Measurements from ENCODE around the gene NOP9. TPM values are rescaled to one million over a fixed set of nuclear protein-coding genes. Genes with fewer than 3 reads are reported as not detected.

The NOP9 gene
- total RNA-seq, 1 donor from 2014 or later: 22.0 TPM

GRCh38 chr14:24266344-24267244, 33.1 kb upstream of the NOP9 start:
- intact Hi-C loops (cut with DNase I): no loop called here
- H3K9me3 ChIP-seq: no peaks in the 10 kb centered on the region
- peaks cover 4% of the 10 kb centered on the region for H3K4me1 ChIP-seq
- no peak for DNase-seq
- H3K36me3 ChIP-seq: peaks cover 64% of the 10 kb centered on the region
- no peak overlapping the region for H3K4me3 ChIP-seq
- ATAC-seq: no peak
- H3K27me3 ChIP-seq (ENCODE audit: low read depth): no peaks in the 10 kb centered on the region
- H3K27ac ChIP-seq: no peak overlapping the region
- no peak for TF ChIP-seq CTCF (IDR thresholded peaks at IDR 0.05)

- H3K36me3 ChIP-seq: peaks cover 64% of the 10 kb centered on the region
- H3K27ac ChIP-seq: no peak overlapping the region
- no peaks in the 10 kb centered on the region for H3K27me3 ChIP-seq (ENCODE audit: low read depth)
- DNase-seq (no peak), ATAC-seq (no peak)
- no peak for TF ChIP-seq CTCF (IDR thresholded peaks at IDR 0.05)
- H3K9me3 ChIP-seq: no peaks in the 10 kb centered on the region
- no peak overlapping the region for H3K4me3 ChIP-seq
- intact Hi-C loops (cut with DNase I): no loop called here
- H3K4me1 ChIP-seq: peaks cover 13% of the 10 kb centered on the region
Measured at GRCh38 chr14:24267516-24267915, 32.1 kb upstream of the NOP9 start.

GRCh38 chr14:24268225-24268624, 31.4 kb upstream of the NOP9 start:
- H3K4me3 ChIP-seq: no peak overlapping the region
- H3K4me1 ChIP-seq: peaks cover 20% of the 10 kb centered on the region
- no peak for DNase-seq
- intact Hi-C loops (cut with DNase I): no loop called here
- H3K27me3 ChIP-seq (ENCODE audit: low read depth): no peaks in the 10 kb centered on the region
- no peaks in the 10 kb centered on the region for H3K9me3 ChIP-seq
- H3K27ac ChIP-seq: no peak overlapping the region
- no peak for TF ChIP-seq CTCF (IDR thresholded peaks at IDR 0.05)
- H3K36me3 ChIP-seq: peaks cover 64% of the 10 kb centered on the region
- no peak for ATAC-seq

- intact Hi-C loops (cut with DNase I): no loop called here
- no peaks in the 10 kb centered on the region for H3K9me3 ChIP-seq
- no peaks in the 10 kb centered on the region for H3K27me3 ChIP-seq (ENCODE audit: low read depth)
- H3K4me1 ChIP-seq: peaks cover 31% of the 10 kb centered on the region
- H3K4me3 ChIP-seq: no peak overlapping the region
- DNase-seq: no peak
- ATAC-seq: no peak
- peaks cover 54% of the 10 kb centered on the region for H3K36me3 ChIP-seq
- no peak overlapping the region for H3K27ac ChIP-seq
- no peak for TF ChIP-seq CTCF (IDR thresholded peaks at IDR 0.05)
Measured at GRCh38 chr14:24269368-24269767, 30.3 kb upstream of the NOP9 start.

- intact Hi-C loops (cut with DNase I): no loop called here
- Histone ChIP-seq H3K4me3 (no peak overlapping the region), H3K27ac (no peak overlapping the region)
Measured at GRCh38 chr14:24269910-24270536, 29.6 kb upstream of the NOP9 start.

More at GRCh38 chr14:24269910-24270536, 29.6 kb upstream of the NOP9 start:
- Histone ChIP-seq H3K36me3 (peaks cover 52% of the 10 kb centered on the region), H3K9me3 (no peaks in the 10 kb centered on the region), H3K27me3 (ENCODE audit: low read depth) (no peaks in the 10 kb centered on the region), H3K4me1 (peaks cover 38% of the 10 kb centered on the region)
- DNase-seq (no peak), ATAC-seq (no peak)
- TF ChIP-seq CTCF (IDR thresholded peaks at IDR 0.05): no peak
